Large intestine (tissue), 12 donors: Measurements from ENCODE around the gene CNTN1. TPM values are rescaled to one million over a fixed set of nuclear protein-coding genes. Genes with fewer than 3 reads are reported as not detected.

ENCODE experiments used
- DNase-seq, 2 donors: peaks; one replicate each; pipeline versions ENCODE4 v3.0.0 to v3.0.0-alpha.2; 2013
- H3K27ac ChIP-seq: one replicate; pipeline ENCODE4 v1.5.1; 2013; ENCODE audit warnings: low read length
- H3K27me3 ChIP-seq: 2 replicates; pipeline ENCODE4 v1.6.1; 2013; ENCODE audit warnings: low read length; ENCODE audit not compliant: control insufficient read depth, insufficient read depth
- H3K36me3 ChIP-seq: 2 replicates; pipeline ENCODE4 v1.6.1; 2013; ENCODE audit warnings: low read length; ENCODE audit not compliant: control insufficient read depth, insufficient read depth
- H3K4me1 ChIP-seq: one replicate; pipeline ENCODE4 v1.6.1; 2013; ENCODE audit warnings: low read length; ENCODE audit not compliant: control insufficient read depth, insufficient read depth
- H3K4me3 ChIP-seq: one replicate; pipeline ENCODE4 v1.5.1; 2013; ENCODE audit warnings: low read length
- H3K9me3 ChIP-seq: one replicate; pipeline ENCODE4 v1.6.1; 2013; ENCODE audit warnings: mild to moderate bottlenecking, low read depth, low read length, moderate library complexity; ENCODE audit not compliant: control insufficient read depth
- WGBS: methylation state at CpG from one replicate; pipeline ENCODE4 v1.1.5; 2013; ENCODE audit warnings: low lambda C conversion rate; ENCODE audit not compliant: insufficient coverage; 5-methylcytosine and 5-hydroxymethylcytosine counted together
- long read RNA-seq, 11 donors: transcript quantifications; one replicate each; lab custom pipeline, GENCODE V29; 2026
- polyA plus RNA-seq: library from polyadenylated mRNA; unstranded; fragments of 120-200 nt; gene quantifications from one replicate; pipeline ENCODE4 v1.2.1, GENCODE V29; 2013

The CNTN1 gene
- polyA plus RNA-seq = 7.4 TPM
- long read RNA-seq, donor 1 = 0 reads
- long read RNA-seq, donor 2 = 0 reads
- long read RNA-seq, donor 3 = 0 reads
- long read RNA-seq, donor 4 = 0 reads
- long read RNA-seq, donor 5, full-length matches to known transcripts = 1 of 1 reads
- long read RNA-seq, donor 5, partial matches to known transcripts = 0 of 1 reads
- long read RNA-seq, donor 5, other reads (novel, unspliced or antisense) = 0 of 1 reads
- long read RNA-seq, donor 6, full-length matches to known transcripts = 1 of 1 reads
- long read RNA-seq, donor 6, partial matches to known transcripts = 0 of 1 reads
- long read RNA-seq, donor 6, other reads (novel, unspliced or antisense) = 0 of 1 reads
- long read RNA-seq, donor 7, full-length matches to known transcripts = 1 of 1 reads
- long read RNA-seq, donor 7, partial matches to known transcripts = 0 of 1 reads
- long read RNA-seq, donor 7, other reads (novel, unspliced or antisense) = 0 of 1 reads
- long read RNA-seq, donor 8 = 0 reads
- long read RNA-seq, donor 9 = 0 reads
- long read RNA-seq, donor 10, full-length matches to known transcripts = 2 of 2 reads
- long read RNA-seq, donor 10, partial matches to known transcripts = 0 of 2 reads
- long read RNA-seq, donor 10, other reads (novel, unspliced or antisense) = 0 of 2 reads
- long read RNA-seq, donor 11 = 0 reads

DNA sequence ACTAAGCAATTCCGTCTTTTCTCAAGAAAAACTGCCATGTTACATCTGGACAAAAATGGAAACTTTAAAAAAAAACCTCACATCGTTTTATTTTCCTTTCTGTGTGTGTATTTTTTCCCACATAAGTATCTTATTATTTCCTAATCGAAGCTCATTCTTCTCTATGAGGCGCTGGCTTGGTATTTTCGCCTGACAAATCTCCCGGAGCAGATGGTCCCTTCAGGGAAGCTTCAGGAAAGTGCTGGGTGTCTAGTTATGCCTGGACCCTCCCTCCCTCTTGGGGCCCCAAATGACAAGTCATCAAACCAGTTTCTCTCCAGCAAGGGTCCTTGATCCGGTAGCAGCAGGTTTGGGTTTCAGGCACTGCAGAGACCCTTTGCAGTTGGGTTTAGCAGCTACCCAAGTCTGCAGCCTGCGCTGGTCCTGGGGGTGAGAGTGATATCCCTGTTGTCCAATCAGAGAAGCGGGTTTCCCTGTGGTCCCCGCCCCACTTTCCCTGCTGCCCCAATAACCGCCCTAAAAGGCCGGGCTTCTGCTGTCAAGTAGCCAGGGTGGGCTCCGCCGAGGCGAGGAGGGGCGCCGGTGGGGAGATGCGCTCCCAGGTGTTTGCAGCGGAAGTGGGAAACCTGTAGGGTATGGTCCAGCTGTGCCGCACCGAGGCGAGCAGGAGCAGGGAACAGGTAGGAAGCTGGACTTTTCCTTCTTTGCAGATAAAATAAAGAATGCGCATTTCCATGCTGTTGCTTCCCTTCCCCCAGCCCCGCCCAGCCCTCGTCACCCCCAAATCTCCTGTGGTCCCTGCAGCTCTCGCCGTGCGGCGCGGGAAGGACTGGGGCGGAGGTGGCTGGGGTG lies at the start of gene CNTN1:
TSS of gene CNTN1 (plus strand) at position 527 of the 852 bp plus-strand sequence.
- Histone ChIP-seq H3K4me1 (peaks cover 5% of the 10 kb centered on the region), H3K4me3 (peak within 1 kb of the TSS; percentile 34), H3K36me3 (no peaks in the 10 kb centered on the region), H3K27ac (no peak within 1 kb of the TSS), H3K27me3 (peaks cover 27% of the 10 kb centered on the region), H3K9me3 (peaks cover 5% of the 10 kb centered on the region)
- DNase-seq = peak; percentile 18 to 19
- WGBS = 50% methylated on average over 2 of the region's 31 CpGs

- no peaks in the 10 kb centered on the region for H3K4me1 ChIP-seq
- no peaks in the 10 kb centered on the region for H3K27me3 ChIP-seq
- H3K27ac ChIP-seq = no peak overlapping the region
- no peaks in the 10 kb centered on the region for H3K36me3 ChIP-seq
- H3K4me3 ChIP-seq = no peak overlapping the region
- H3K9me3 ChIP-seq = no peaks in the 10 kb centered on the region
- DNase-seq = no peak
Observed at GRCh38 chr12:40643506-40643905, 48.7 kb upstream of the CNTN1 start.

GRCh38 chr12:40643976-40644375 lies 48.3 kb upstream of the CNTN1 start:
- WGBS = 75% methylated on average over 1 of the region's 1 CpG

GRCh38 chr12:40644708-40645107 lies 47.5 kb upstream of the CNTN1 start:
- WGBS = 67% methylated on average over 1 of the region's 2 CpGs
- Histone ChIP-seq H3K27me3 (no peaks in the 10 kb centered on the region), H3K9me3 (no peaks in the 10 kb centered on the region), H3K36me3 (no peaks in the 10 kb centered on the region), H3K27ac (no peak overlapping the region), H3K4me3 (no peak overlapping the region), H3K4me1 (no peaks in the 10 kb centered on the region)
- DNase-seq = no peak

More at GRCh38 chr12:40643976-40644375, 48.3 kb upstream of the CNTN1 start:
- no peak overlapping the region for H3K27ac ChIP-seq
- H3K36me3 ChIP-seq = no peaks in the 10 kb centered on the region
- H3K4me1 ChIP-seq = no peaks in the 10 kb centered on the region
- no peak for DNase-seq
- no peak overlapping the region for H3K4me3 ChIP-seq
- H3K9me3 ChIP-seq = no peaks in the 10 kb centered on the region
- H3K27me3 ChIP-seq = no peaks in the 10 kb centered on the region

DNA sequence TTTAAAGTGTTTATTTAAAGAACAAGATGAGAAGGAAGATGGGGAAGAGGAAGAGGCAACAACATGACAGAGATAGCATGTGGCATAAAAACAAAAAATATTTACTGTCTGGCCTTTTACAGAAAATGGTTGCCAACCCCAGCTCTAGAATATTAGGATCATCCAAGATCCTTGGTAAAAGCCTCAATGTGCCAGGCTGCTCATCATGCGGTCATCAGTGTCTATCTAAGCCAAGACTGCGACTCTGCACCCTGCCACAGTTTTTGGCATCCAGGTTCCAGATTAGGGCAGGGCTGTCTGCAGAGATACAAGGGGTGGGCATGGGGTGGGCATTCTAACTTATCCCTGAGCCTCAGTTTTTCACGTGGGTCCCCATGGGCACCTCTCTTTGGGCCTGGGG lies 46.9 kb upstream of the CNTN1 start:
- Histone ChIP-seq H3K9me3 (no peaks in the 10 kb centered on the region), H3K27ac (no peak overlapping the region), H3K36me3 (no peaks in the 10 kb centered on the region), H3K27me3 (no peaks in the 10 kb centered on the region), H3K4me1 (no peaks in the 10 kb centered on the region), H3K4me3 (no peak overlapping the region)
- no CpG with 5 or more reads among the region's 3 CpGs for WGBS
- no peak for DNase-seq

DNA sequence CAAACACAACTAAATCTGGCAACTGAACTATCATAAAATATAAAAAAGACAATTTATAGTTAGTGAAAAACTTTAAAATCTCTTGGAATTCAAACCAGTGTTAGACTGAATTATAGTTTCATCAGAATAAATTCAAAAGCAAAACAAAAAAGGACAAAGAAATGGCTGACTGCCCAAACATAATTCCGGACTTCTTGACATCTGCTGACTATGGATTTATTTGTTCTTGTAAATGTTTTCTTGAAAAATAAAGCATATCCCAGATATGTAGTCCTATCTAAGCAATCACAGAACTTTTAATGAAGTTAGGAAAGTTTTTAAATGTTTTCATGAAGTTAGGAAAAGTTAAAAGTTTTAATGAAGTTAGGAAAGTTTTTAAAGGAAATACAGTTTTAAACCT lies 45.8 kb upstream of the CNTN1 start:
- no peak for DNase-seq
- WGBS = 86% methylated on average over 1 of the region's 1 CpG
- Histone ChIP-seq H3K27ac (no peak overlapping the region), H3K9me3 (peaks cover 3% of the 10 kb centered on the region), H3K4me1 (no peaks in the 10 kb centered on the region), H3K4me3 (no peak overlapping the region), H3K27me3 (no peaks in the 10 kb centered on the region), H3K36me3 (no peaks in the 10 kb centered on the region)

DNA sequence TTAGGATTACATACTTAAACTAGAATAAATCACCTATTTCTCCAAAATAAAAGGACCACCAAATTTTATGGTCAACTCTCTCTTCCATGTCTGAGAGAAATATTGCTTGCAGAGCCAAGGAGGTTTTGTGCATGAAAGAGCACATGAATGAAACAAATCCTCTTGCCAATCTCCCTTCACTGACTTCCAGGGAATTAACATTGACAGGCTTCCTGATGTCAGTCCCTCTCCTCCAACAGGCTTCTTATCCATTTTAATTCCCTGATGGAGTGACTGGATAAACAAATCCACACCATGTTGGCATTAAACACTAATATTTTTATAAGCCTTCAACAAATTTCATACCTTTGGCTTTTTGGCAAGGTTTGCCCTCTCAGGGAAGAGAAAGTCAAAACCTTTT lies 45.3 kb upstream of the CNTN1 start:
- Histone ChIP-seq H3K36me3 (no peaks in the 10 kb centered on the region), H3K9me3 (peaks cover 3% of the 10 kb centered on the region), H3K27ac (no peak overlapping the region), H3K27me3 (no peaks in the 10 kb centered on the region), H3K4me1 (no peaks in the 10 kb centered on the region), H3K4me3 (no peak overlapping the region)
- DNase-seq = no peak

DNA sequence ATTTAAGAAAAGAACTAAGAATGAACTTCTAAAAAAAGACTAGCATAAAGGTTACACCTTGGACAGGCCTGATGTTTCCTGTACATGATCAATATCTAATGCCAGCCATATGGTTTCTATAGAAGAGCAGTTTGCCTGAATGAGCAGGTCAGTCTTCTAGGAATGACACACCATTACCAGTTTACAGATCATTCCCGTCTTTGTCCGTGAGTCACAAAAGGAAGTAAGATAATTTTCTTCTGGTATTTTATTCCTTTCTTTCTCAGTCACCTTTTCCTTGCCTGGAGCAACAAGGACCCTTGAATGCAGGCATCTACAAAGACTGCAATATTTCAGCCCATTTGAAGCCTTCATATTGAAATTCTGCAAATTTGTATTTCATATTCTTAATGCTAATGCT lies 44.6 kb upstream of the CNTN1 start:
- no peaks in the 10 kb centered on the region for H3K27me3 ChIP-seq
- H3K36me3 ChIP-seq = no peaks in the 10 kb centered on the region
- no peaks in the 10 kb centered on the region for H3K4me1 ChIP-seq
- H3K27ac ChIP-seq = no peak overlapping the region
- peaks cover 3% of the 10 kb centered on the region for H3K9me3 ChIP-seq
- no peak overlapping the region for H3K4me3 ChIP-seq
- no peak for DNase-seq
- WGBS = no CpG with 5 or more reads among the region's 2 CpGs

- no peak for DNase-seq
- H3K27me3 ChIP-seq = no peaks in the 10 kb centered on the region
- H3K36me3 ChIP-seq = no peaks in the 10 kb centered on the region
- H3K9me3 ChIP-seq = peaks cover 3% of the 10 kb centered on the region
- H3K4me3 ChIP-seq = no peak overlapping the region
- no CpG with 5 or more reads among the region's 1 CpG for WGBS
- no peaks in the 10 kb centered on the region for H3K4me1 ChIP-seq
- H3K27ac ChIP-seq = no peak overlapping the region
Observed at GRCh38 chr12:40648519-40648918, 43.7 kb upstream of the CNTN1 start.

- no peak overlapping the region for H3K4me3 ChIP-seq
- WGBS = no CpG with 5 or more reads among the region's 1 CpG
- no peak overlapping the region for H3K27ac ChIP-seq
- no peaks in the 10 kb centered on the region for H3K27me3 ChIP-seq
- H3K4me1 ChIP-seq = no peaks in the 10 kb centered on the region
- no peaks in the 10 kb centered on the region for H3K36me3 ChIP-seq
- peaks cover 3% of the 10 kb centered on the region for H3K9me3 ChIP-seq
- no peak for DNase-seq
Observed at GRCh38 chr12:40650038-40650704, 42.1 kb upstream of the CNTN1 start.
